GM12878 (cell line): ENCODE results near the gene SARS1. TPM values are rescaled to one million over a fixed set of nuclear protein-coding genes. Genes with fewer than 3 reads are reported as not detected.

Experiments used
- ATAC-seq: fragments of 200-7000 bp; cut with Tn5 transposase; 3 replicates; pipeline ENCODE4 v1.9.1; 2020; ENCODE audit warnings: mild to moderate bottlenecking, moderate library complexity
- BruUV-seq: library from RNA; stranded (reverse); fragments of 400-500 nt; replicated peaks from 2 replicates; lab custom pipeline; 2021; lab: Mats Ljungman, UMichigan
- CTCF ChIA-PET: fragments of 300-600 bp; sonication (Branson Sonifier 250); formaldehyde crosslinking; extraction: SDS; loops from one replicate; lab custom pipeline; 2021; ENCODE audit warnings: inconsistent platforms; lab: Yijun Ruan, JAX
- POLR2A ChIA-PET: fragments of 350-600 bp; formaldehyde crosslinking; extraction: SDS; loops from one replicate; lab custom pipeline; 2021; ENCODE audit warnings: inconsistent platforms; lab: Charles Lee
- RAD21 ChIA-PET: fragments of 300-600 bp; sonication (Branson Sonifier 250); formaldehyde crosslinking; loops from one replicate; lab custom pipeline; 2023; ENCODE audit warnings: antibody characterized with exemption; ENCODE audit not compliant: unreplicated experiment; lab: Charles Lee
- SMC1A ChIA-PET: fragments of 300-600 bp; sonication (Branson Sonifier 250); formaldehyde crosslinking; loops from one replicate; lab custom pipeline; 2023; ENCODE audit not compliant: unreplicated experiment, uncharacterized antibody; lab: Charles Lee
- DNase-seq: peaks from one replicate; pipeline ENCODE4 v3.0.0-alpha.2; 2011; ENCODE audit warnings: low read depth, low spot score
- FAIRE-seq: peaks from 3 replicates; lab custom pipeline; 2011; peaks lifted over from hg19 to GRCh38; lab: Jason Lieb, UNC
- H2AFZ ChIP-seq: 2 replicates; pipeline ENCODE4 v1.6.0; 2011; ENCODE audit warnings: low read depth, low read length, control low read depth; ENCODE audit not compliant: control insufficient read depth
- H3K27ac ChIP-seq: 2 replicates; pipeline ENCODE4 v1.5.1; 2011; ENCODE audit warnings: control low read depth; ENCODE audit not compliant: control insufficient read depth, insufficient read depth
- H3K27me3 ChIP-seq, 2 experiments: replicated peaks in 1 of 2; 2 replicates each; pipeline versions ENCODE4 v1.6.0 to v1.6.1; 2011; ENCODE audit warnings: low read length in 1 of 2; ENCODE audit not compliant: control insufficient read depth in 2 of 2, insufficient read depth in 2 of 2
- H3K36me3 ChIP-seq, 2 experiments: 2 replicates each; pipeline ENCODE4 v1.5.1; 2011; ENCODE audit warnings: low read length in 1 of 2; ENCODE audit not compliant: control insufficient read depth in 2 of 2, insufficient read depth in 2 of 2
- H3K4me1 ChIP-seq: 2 replicates; pipeline ENCODE4 v1.6.1; 2011; ENCODE audit warnings: mild to moderate bottlenecking, low read length, moderate library complexity, mixed read lengths; ENCODE audit not compliant: control insufficient read depth, insufficient read depth
- H3K4me2 ChIP-seq: 2 replicates; pipeline ENCODE4 v1.6.0; 2011; ENCODE audit warnings: control low read depth; ENCODE audit not compliant: control insufficient read depth, insufficient read depth
- H3K4me3 ChIP-seq: fragments of 200-600 bp; sonication (generic); 2 replicates; pipeline ENCODE4 v1.5.1; 2016
- H3K79me2 ChIP-seq: 2 replicates; pipeline ENCODE4 v1.6.0; 2011; ENCODE audit warnings: low read length; ENCODE audit not compliant: control insufficient read depth, insufficient read depth
- H3K9ac ChIP-seq: 2 replicates; pipeline ENCODE4 v1.8.0; 2011; ENCODE audit warnings: low read length, control low read depth, mixed read lengths; ENCODE audit not compliant: control insufficient read depth, insufficient read depth
- H3K9me3 ChIP-seq: replicated peaks from 3 replicates; pipeline ENCODE4 v1.5.1; 2011; ENCODE audit warnings: mild to moderate bottlenecking, low read length; ENCODE audit not compliant: control insufficient read depth, insufficient read depth
- H4K20me1 ChIP-seq: 2 replicates; pipeline ENCODE4 v1.6.0; 2011; ENCODE audit not compliant: control insufficient read depth, insufficient read depth
- KDM1A ChIP-seq: fragments of 200-600 bp; sonication (generic); IDR thresholded peaks from 2 replicates; pipeline ENCODE4 v1.6.1; 2016; ENCODE audit warnings: borderline replicate concordance
- RAD51 ChIP-seq: fragments of 450-650 bp; IDR thresholded peaks from 2 replicates; pipeline ENCODE4 v1.6.1; 2016; ENCODE audit warnings: moderate library complexity, mild to moderate bottlenecking, inconsistent platforms
- SMARCA5 ChIP-seq: fragments of 450-650 bp; IDR thresholded peaks from 2 replicates; pipeline ENCODE4 v1.6.1; 2017; ENCODE audit warnings: mild to moderate bottlenecking
- TARDBP ChIP-seq: IDR thresholded peaks from 2 replicates; pipeline ENCODE4 v1.6.1; 2016; ENCODE audit warnings: borderline replicate concordance
- ZNF24 ChIP-seq: fragments of 450-650 bp; IDR thresholded peaks from 2 replicates; pipeline ENCODE4 v1.6.1; 2017; ENCODE audit warnings: antibody characterized with exemption, mild to moderate bottlenecking
- ZZZ3 ChIP-seq: IDR thresholded peaks from 2 replicates; pipeline ENCODE4 v1.6.1; 2011; ENCODE audit warnings: low read depth; ENCODE audit not compliant: control insufficient read depth, insufficient read length
- WGBS: methylation state at CpG from one replicate; pipeline ENCODE4 v1.1.6; 2016; ENCODE audit warnings: low lambda C conversion rate; ENCODE audit not compliant: insufficient replicate concordance, insufficient coverage; ENCODE audit errors: missing lambda C conversion rate; 5-methylcytosine and 5-hydroxymethylcytosine counted together
- in situ Hi-C: fragments of 300-500 bp; cut with MboI; formaldehyde crosslinking; loops from 9 replicates; pipeline ENCODE4 v1.14.3; 2018; ENCODE audit warnings: mixed read lengths
- intact Hi-C: fragments of 100-400 bp; cut with micrococcal nuclease; formaldehyde crosslinking; loops from one replicate; pipeline ENCODE4 v1.14.2; 2022; ENCODE audit not compliant: unreplicated experiment
- polyA plus RNA-seq, 11 experiments: library from polyadenylated mRNA; depleted of rRNA in 4 of 11; unstranded in 6 of 11; stranded (reverse) in 5 of 11; fragments of >200 nt; fragmentation: Nextera tagmentation in 4 of 11; fragmentation: Illumina TruSeq in 1 of 11; extraction: Ambion mirVana in 4 of 11; extraction: Trizol in 1 of 11; gene quantifications; 1 replicate in 1 of 11; 2 replicates in 10 of 11; pipeline versions ENCODE4 v1.2.1 to v1.2.3, GENCODE V29; 2011 to 2016; ENCODE audit warnings: inconsistent platforms in 2 of 11, missing spikeins in 2 of 11, low read depth in 1 of 11
- total RNA-seq, 4 experiments: library from RNA; depleted of rRNA in 3 of 4; stranded (reverse); fragments of >200 nt in 3 of 4; fragmentation: Illumina TruSeq in 1 of 4; extraction: Trizol in 1 of 4; gene quantifications; 2 replicates each; pipeline versions ENCODE4 v1.2.1 to v1.2.3, GENCODE V29; 2013 to 2021
- TF ChIP-seq, protein P1 (sequence below): fragments of 450-650 bp; IDR thresholded peaks from 2 replicates; pipeline ENCODE4 v1.6.1; 2014; ENCODE audit warnings: mild to moderate bottlenecking

The SARS1 gene
- total and polyA plus RNA-seq, 10 of the 15 experiments (the other 5 are each of a cell fraction or from before 2014, with no cell fraction given), result 103 to 202 (median 138) TPM

- Histone ChIP-seq H3K36me3 (no peaks in the 10 kb centered on the region), H3K4me1 (no peaks in the 10 kb centered on the region), H3K27ac (no peak overlapping the region), H3K79me2 (no peaks in the 10 kb centered on the region), H3K27me3 (no peaks in the 10 kb centered on the region), H3K9ac (no peak overlapping the region), H3K4me2 (no peak overlapping the region), H2AFZ (no peak overlapping the region), H4K20me1 (no peaks in the 10 kb centered on the region), H3K9me3 (no peaks in the 10 kb centered on the region), H3K4me3 (no peak overlapping the region)
- 24% methylated on average over 4 of the region's 4 CpGs for WGBS
- in situ Hi-C loops (no loop called here), intact Hi-C loops (no loop called here)
- ChIA-PET RAD21 (no interaction called here), SMC1A (no interaction called here), POLR2A (interaction anchor here (0.6 kb wide), 1 partner anchor 221 kb away, joined by 5 read pairs; no protein-coding TSS in a partner anchor), CTCF (interaction anchor here (1.0 to 1.3 kb wide), 4 partner anchors 10 to 353 kb away, joined by 3 to 4 read pairs (median 3); no protein-coding TSS in a partner anchor)
- no peak for DNase-seq
- ATAC-seq, result no peak
- no peak for FAIRE-seq
- no peak for TF ChIP-seq ZNF24
- no peak for TF ChIP-seq RAD51
- TF ChIP-seq, protein P1, sequence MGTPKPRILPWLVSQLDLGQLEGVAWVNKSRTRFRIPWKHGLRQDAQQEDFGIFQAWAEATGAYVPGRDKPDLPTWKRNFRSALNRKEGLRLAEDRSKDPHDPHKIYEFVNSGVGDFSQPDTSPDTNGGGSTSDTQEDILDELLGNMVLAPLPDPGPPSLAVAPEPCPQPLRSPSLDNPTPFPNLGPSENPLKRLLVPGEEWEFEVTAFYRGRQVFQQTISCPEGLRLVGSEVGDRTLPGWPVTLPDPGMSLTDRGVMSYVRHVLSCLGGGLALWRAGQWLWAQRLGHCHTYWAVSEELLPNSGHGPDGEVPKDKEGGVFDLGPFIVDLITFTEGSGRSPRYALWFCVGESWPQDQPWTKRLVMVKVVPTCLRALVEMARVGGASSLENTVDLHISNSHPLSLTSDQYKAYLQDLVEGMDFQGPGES, result no peak
- no TSS peak for BruUV-seq
Observed at GRCh38 chr1:109181085-109181806, 32.5 kb upstream of the SARS1 start.

DNA sequence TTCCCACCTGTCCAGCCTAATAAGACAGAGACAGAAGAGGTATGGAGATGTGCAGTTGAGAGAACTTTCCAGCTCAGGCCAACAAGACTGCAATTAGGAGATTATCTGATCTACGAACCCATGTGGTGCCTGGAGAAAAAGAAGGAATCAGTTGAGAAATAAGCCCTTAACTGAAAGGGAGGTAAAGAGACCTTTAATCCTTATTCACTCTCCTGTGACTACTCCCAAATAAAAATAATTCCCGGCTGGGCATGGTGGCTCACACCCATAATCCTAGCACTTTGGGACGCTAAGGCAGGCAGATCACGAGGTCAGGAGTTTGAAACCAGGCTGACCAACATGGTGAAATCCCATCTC lies 31.9 kb upstream of the SARS1 start:
- no peak for TF ChIP-seq ZZZ3
- TF ChIP-seq TARDBP, result no peak
- TF ChIP-seq SMARCA5, result no peak
- TF ChIP-seq KDM1A, result no peak
- TF ChIP-seq, all 136 proteins: peak for 0
- in situ Hi-C loops (no loop called here), intact Hi-C loops (no loop called here)
- Histone ChIP-seq H3K36me3 (no peaks in the 10 kb centered on the region), H3K27me3 (no peaks in the 10 kb centered on the region), H2AFZ (no peak overlapping the region), H3K4me3 (no peak overlapping the region), H3K9me3 (no peaks in the 10 kb centered on the region), H4K20me1 (no peaks in the 10 kb centered on the region), H3K4me1 (no peaks in the 10 kb centered on the region; the same call in 1 of the 2 replicates), H3K27ac (no peak overlapping the region), H3K4me2 (no peak overlapping the region), H3K79me2 (no peaks in the 10 kb centered on the region), H3K9ac (no peak overlapping the region)
- ATAC-seq (no peak), FAIRE-seq (no peak), DNase-seq (no peak)
- ChIA-PET RAD21 (no interaction called here), POLR2A (interaction anchor here (0.6 kb wide), 1 partner anchor 220 kb away, joined by 5 read pairs; no protein-coding TSS in a partner anchor), SMC1A (no interaction called here), CTCF (interaction anchor here (1.0 to 1.3 kb wide), 3 partner anchors 9 to 353 kb away, joined by 3 to 4 read pairs (median 3); no protein-coding TSS in a partner anchor)
- WGBS, result 5% methylated on average over 4 of the region's 4 CpGs
- BruUV-seq, result no TSS peak
